HepG2 (cell line): Measurements from ENCODE around the gene PIP5KL1. TPM values are rescaled to one million over a fixed set of nuclear protein-coding genes. Genes with fewer than 3 reads are reported as not detected.

Experiments used
- AHR ChIP-seq: IDR thresholded peaks from 2 replicates; pipeline ENCODE4 v1.6.1; 2018; ENCODE audit warnings: missing genetic modification reagents, missing compliant biosample characterization
- ARID2 ChIP-seq: sonication (generic); formaldehyde crosslinking; IDR thresholded peaks from 2 replicates; pipeline ENCODE4 v1.8.1; 2022; ENCODE audit warnings: mild to moderate bottlenecking, missing genetic modification reagents, borderline replicate concordance
- HIC2 ChIP-seq: sonication (generic); formaldehyde crosslinking; IDR thresholded peaks from 2 replicates; pipeline ENCODE4 v1.9.0; 2022; ENCODE audit warnings: low read depth, missing genetic modification reagents
- IKZF1 ChIP-seq: fragments of 450-650 bp; IDR thresholded peaks from 2 replicates; pipeline ENCODE4 v1.7.1; 2016
- MEIS2 ChIP-seq: sonication (generic); formaldehyde crosslinking; IDR thresholded peaks from 2 replicates; pipeline ENCODE4 v1.9.0; 2021; ENCODE audit warnings: mild to moderate bottlenecking, missing genetic modification reagents
- MTERF4 ChIP-seq: sonication (generic); formaldehyde crosslinking; IDR thresholded peaks from 2 replicates; pipeline ENCODE4 v1.8.0; 2023; ENCODE audit warnings: mild to moderate bottlenecking, missing genetic modification reagents
- SAFB2 ChIP-seq: sonication (generic); formaldehyde crosslinking; IDR thresholded peaks from 2 replicates; pipeline ENCODE4 v1.5.1; 2020; ENCODE audit warnings: missing genetic modification reagents, low read depth, mild to moderate bottlenecking, borderline replicate concordance
- THAP11 ChIP-seq: IDR thresholded peaks from 2 replicates; pipeline ENCODE4 v1.6.1; 2016; ENCODE audit warnings: missing biosample characterization, missing genetic modification reagents
- THYN1 ChIP-seq: sonication (generic); formaldehyde crosslinking; IDR thresholded peaks from 2 replicates; pipeline ENCODE4 v1.8.1; 2023; ENCODE audit warnings: low read depth, mild to moderate bottlenecking, moderate library complexity, missing genetic modification reagents, borderline replicate concordance
- ZBTB4 ChIP-seq: sonication (generic); formaldehyde crosslinking; IDR thresholded peaks from 2 replicates; pipeline ENCODE4 v1.4.0; 2020; ENCODE audit warnings: missing genetic modification reagents, mild to moderate bottlenecking, borderline replicate concordance
- ZHX1 ChIP-seq: sonication (generic); formaldehyde crosslinking; IDR thresholded peaks from 2 replicates; pipeline ENCODE4 v1.8.1; 2022; ENCODE audit warnings: low read depth, mild to moderate bottlenecking, missing genetic modification reagents
- ZMAT3 ChIP-seq: sonication (generic); formaldehyde crosslinking; conservative IDR thresholded peaks from 2 replicates; pipeline ENCODE4 v1.7.0; 2021; ENCODE audit warnings: missing genetic modification reagents
- ZNF446 ChIP-seq: sonication (generic); formaldehyde crosslinking; IDR thresholded peaks from 2 replicates; pipeline ENCODE4 v1.5.0; 2020; ENCODE audit warnings: mild to moderate bottlenecking, missing genetic modification reagents
- ZNF598 ChIP-seq: sonication (generic); formaldehyde crosslinking; IDR thresholded peaks from 2 replicates; pipeline ENCODE4 v1.5.1; 2020; ENCODE audit warnings: mild to moderate bottlenecking, missing genetic modification reagents, borderline replicate concordance
- ZNF768 ChIP-seq: sonication (generic); formaldehyde crosslinking; IDR thresholded peaks from 2 replicates; pipeline ENCODE4 v1.4.0; 2020; ENCODE audit warnings: missing genetic modification reagents
- ZNF770 ChIP-seq: sonication (generic); formaldehyde crosslinking; IDR thresholded peaks from 2 replicates; pipeline ENCODE4 v1.5.0; 2020; ENCODE audit warnings: mild to moderate bottlenecking, missing genetic modification reagents
- ZNF839 ChIP-seq: sonication (generic); formaldehyde crosslinking; IDR thresholded peaks from 2 replicates; pipeline ENCODE4 v1.4.0; 2020; ENCODE audit warnings: missing genetic modification reagents, mild to moderate bottlenecking, borderline replicate concordance
- polyA plus RNA-seq, 8 experiments: library from polyadenylated mRNA; depleted of rRNA in 3 of 8; stranded (reverse) in 7 of 8; unstranded in 1 of 8; fragments of >200 nt; fragmentation: Illumina TruSeq in 4 of 8; extraction: Trizol in 4 of 8; gene quantifications; 2 replicates each; pipeline versions ENCODE4 v1.2.1 to v1.2.3, GENCODE V29; 2011 to 2016; ENCODE audit warnings: low read depth in 4 of 8, missing spikeins in 1 of 8, mixed read lengths in 1 of 8; ENCODE audit not compliant: insufficient read depth in 1 of 8
- total RNA-seq, 5 experiments: library from RNA; depleted of rRNA; stranded (reverse); fragments of >200 nt; fragmentation: Illumina TruSeq; extraction: Trizol; gene quantifications; 2 replicates each; pipeline ENCODE4 v1.2.3, GENCODE V29; 2016; ENCODE audit warnings: low read depth in 1 of 5

The PIP5KL1 gene
- total and polyA plus RNA-seq, 2 of the 13 experiments (the other 11 are each of a cell fraction or from before 2014, with no cell fraction given), result 0.20 to 0.49 TPM

- TF ChIP-seq ZNF770 (CRISPR knock-in tag), result no peak
- TF ChIP-seq ZNF446, result no peak
- 0 out of 2 replicates have a peak, but pooled peaks have one; percentile 37 for TF ChIP-seq ZBTB4 (CRISPR knock-in tag)
- TF ChIP-seq HIC2, result no peak
- TF ChIP-seq THAP11 (CRISPR knock-in tag), result no peak
- 0 out of 2 replicates have a peak, but pooled peaks have one; percentile 52 for TF ChIP-seq ZNF598 (CRISPR knock-in tag)
- no peak for TF ChIP-seq AHR (CRISPR knock-in tag)
- TF ChIP-seq MEIS2 (CRISPR knock-in tag), result 0 out of 2 replicates have a peak, but pooled peaks have one; percentile 37
- no peak for TF ChIP-seq IKZF1
- TF ChIP-seq MTERF4 (CRISPR knock-in tag), result no peak
- 0 out of 2 replicates have a peak, but pooled peaks have one; percentile 50 for TF ChIP-seq ARID2 (CRISPR knock-in tag)
- no peak for TF ChIP-seq ZNF839
- TF ChIP-seq ZMAT3 (CRISPR knock-in tag), result no peak
- TF ChIP-seq ZNF768 (CRISPR knock-in tag), result peak; percentile 94
- TF ChIP-seq ZHX1 (CRISPR knock-in tag), result 0 out of 2 replicates have a peak, but pooled peaks have one; percentile 14
- TF ChIP-seq THYN1 (CRISPR knock-in tag), result 0 out of 2 replicates have a peak, but pooled peaks have one; percentile 88
- no peak for TF ChIP-seq SAFB2 (CRISPR knock-in tag)
Observed at GRCh38 chr9:127896395-127897192, 34.0 kb downstream of the PIP5KL1 start (continued).
